ENCODE measurements around the gene SCARF2. TPM values are rescaled to one million over a fixed set of nuclear protein-coding genes. Genes with fewer than 3 reads are reported as not detected.

Gene SCARF2
- total RNA-seq, 2 donors from 2014 or later, result 49.4 to 108 TPM

DNA sequence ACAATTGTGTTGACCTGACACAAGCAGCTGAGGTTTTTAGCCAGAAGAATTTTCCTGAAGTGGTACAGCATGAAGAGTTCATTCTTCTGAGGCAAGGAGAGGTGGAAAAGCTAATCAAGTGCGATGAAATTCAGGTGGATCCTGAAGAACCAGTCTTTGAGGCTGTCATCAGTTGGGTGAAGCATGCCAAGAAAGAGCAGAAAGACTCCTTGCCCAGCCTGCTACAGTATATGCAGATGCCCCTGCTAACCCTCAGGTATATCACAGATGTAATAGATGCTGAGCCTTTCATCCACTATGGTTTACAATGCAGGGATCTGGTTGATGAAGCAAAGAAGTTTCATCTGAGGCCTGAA lies 12.9 kb upstream of the SCARF2 start:
- Histone ChIP-seq H3K4me3 (no peak overlapping the region), H3K9me3 (no peaks in the 10 kb centered on the region), H3K27me3 (replicated peaks; ENCODE audit: insufficient read depth) (no peaks in the 10 kb centered on the region), H3K4me1 (ENCODE audit: control insufficient read depth in 1 of 2, low read depth in 2 of 2) (no peaks in the 10 kb centered on the region), H3K27ac (no peak overlapping the region), H3K36me3 (peaks cover 15% of the 10 kb centered on the region)
- DNase-seq (ENCODE audit: low spot score) (no peak), ATAC-seq (ENCODE audit: insufficient number of reproducible peaks, low FRiP score, low read depth) (no peak)
- TF ChIP-seq CTCF (IDR thresholded peaks at IDR 0.05), result no peak

DNA sequence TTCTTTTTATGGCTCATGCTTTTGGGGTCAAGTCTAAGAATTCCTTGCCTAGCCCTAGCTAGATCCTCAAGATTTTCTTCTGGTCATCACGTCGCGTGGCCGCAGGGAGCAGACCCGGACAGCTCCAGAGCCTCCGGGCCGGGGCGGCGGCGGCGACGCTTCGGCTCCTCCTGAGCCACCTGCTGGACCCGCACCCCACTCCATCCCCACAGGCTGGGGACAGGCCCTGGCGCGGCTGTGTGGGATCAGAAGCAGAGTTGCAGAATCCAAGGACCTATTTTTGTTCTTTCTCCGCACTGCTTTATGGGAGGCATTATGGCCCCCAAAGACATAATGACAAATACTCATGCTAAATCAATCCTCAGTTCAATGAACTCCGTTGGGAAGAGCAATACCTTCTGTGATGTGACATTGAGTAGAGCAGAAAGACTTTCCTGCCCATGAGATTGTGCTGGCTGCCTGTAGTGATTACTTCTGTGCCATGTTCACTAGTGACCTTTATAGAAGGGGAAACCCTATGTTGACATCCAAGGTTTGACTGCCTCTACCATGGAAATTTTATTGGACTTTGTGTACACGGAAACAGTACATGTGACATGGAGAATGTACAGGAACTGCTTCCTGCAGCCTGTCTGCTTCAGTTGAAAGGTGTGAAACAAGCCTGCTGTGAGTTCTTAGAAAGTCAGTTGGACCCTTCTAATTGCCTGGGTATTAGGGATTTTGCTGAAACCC lies 12.4 kb upstream of the SCARF2 start:
- no peak for DNase-seq (ENCODE audit: low spot score)
- Histone ChIP-seq H3K9me3 (no peaks in the 10 kb centered on the region), H3K27me3 (replicated peaks; ENCODE audit: insufficient read depth) (no peaks in the 10 kb centered on the region), H3K36me3 (peaks cover 15% of the 10 kb centered on the region), H3K4me3 (no peak overlapping the region), H3K4me1 (ENCODE audit: control insufficient read depth in 1 of 2, low read depth in 2 of 2) (no peaks in the 10 kb centered on the region), H3K27ac (no peak overlapping the region)
- no peak for ATAC-seq (ENCODE audit: insufficient number of reproducible peaks, low FRiP score, low read depth)
- no peak for TF ChIP-seq CTCF (IDR thresholded peaks at IDR 0.05)

DNA sequence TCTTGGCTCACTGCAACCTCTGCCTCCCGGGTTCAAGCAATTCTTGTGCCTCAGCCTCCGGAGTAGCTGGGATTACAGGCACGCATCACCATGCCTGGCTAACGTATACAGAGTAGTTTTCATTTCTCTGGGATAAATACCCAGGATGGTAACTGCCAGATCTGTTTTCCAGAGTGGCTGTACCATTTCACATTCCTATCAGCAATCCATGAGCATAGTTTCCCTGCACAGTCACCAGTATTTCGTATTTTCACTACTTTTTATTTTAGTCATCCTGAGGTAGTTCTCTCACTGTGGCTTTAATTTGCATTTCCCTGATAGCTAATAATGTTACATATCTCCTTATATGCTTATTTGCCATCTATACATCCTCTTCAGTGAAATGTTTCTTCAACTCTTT lies 11.0 kb upstream of the SCARF2 start:
- TF ChIP-seq CTCF (IDR thresholded peaks at IDR 0.05), result no peak
- Histone ChIP-seq H3K27me3 (replicated peaks; ENCODE audit: insufficient read depth) (no peaks in the 10 kb centered on the region), H3K27ac (no peak overlapping the region), H3K36me3 (peaks cover 22% of the 10 kb centered on the region), H3K4me1 (ENCODE audit: control insufficient read depth in 1 of 2, low read depth in 2 of 2) (no peaks in the 10 kb centered on the region), H3K4me3 (no peak overlapping the region), H3K9me3 (no peaks in the 10 kb centered on the region)
- ATAC-seq (ENCODE audit: insufficient number of reproducible peaks, low FRiP score, low read depth) (no peak), DNase-seq (ENCODE audit: low spot score) (no peak)

DNA sequence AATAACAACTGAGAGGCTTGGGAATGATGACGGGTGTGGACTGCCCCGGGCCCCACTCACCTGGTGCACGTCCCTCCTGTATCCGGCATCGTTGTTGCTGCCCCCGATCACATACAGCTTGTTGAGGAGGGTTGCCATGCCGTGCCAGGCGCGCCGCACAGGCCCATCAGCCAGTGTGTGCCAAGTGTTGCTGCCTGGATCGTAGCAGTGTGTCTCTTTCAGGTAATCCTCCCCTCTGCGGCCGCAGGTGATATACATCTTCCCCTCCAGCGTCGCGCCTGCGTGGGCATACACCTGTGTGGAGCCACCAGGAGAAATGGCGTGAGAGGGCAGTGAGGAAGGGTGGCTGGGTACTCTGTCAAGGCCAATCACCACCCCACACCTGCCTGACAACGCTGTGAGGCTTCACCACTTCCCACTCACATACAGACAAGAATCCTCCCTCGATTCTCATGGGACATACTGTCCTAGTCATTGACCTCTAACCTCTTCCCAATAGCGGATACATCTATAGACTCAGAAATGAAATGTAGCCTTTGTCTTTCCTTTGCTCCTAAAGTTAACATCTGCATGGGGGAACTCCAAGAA lies 8.9 kb upstream of the SCARF2 start:
- Histone ChIP-seq H3K9me3 (no peaks in the 10 kb centered on the region), H3K27ac (no peak overlapping the region), H3K27me3 (replicated peaks; ENCODE audit: insufficient read depth) (no peaks in the 10 kb centered on the region), H3K4me1 (ENCODE audit: control insufficient read depth in 1 of 2, low read depth in 2 of 2) (no peaks in the 10 kb centered on the region), H3K36me3 (peaks cover 22% of the 10 kb centered on the region), H3K4me3 (no peak overlapping the region)
- DNase-seq (ENCODE audit: low spot score) (no peak), ATAC-seq (ENCODE audit: insufficient number of reproducible peaks, low FRiP score, low read depth) (no peak)
- no peak for TF ChIP-seq CTCF (IDR thresholded peaks at IDR 0.05)

DNA sequence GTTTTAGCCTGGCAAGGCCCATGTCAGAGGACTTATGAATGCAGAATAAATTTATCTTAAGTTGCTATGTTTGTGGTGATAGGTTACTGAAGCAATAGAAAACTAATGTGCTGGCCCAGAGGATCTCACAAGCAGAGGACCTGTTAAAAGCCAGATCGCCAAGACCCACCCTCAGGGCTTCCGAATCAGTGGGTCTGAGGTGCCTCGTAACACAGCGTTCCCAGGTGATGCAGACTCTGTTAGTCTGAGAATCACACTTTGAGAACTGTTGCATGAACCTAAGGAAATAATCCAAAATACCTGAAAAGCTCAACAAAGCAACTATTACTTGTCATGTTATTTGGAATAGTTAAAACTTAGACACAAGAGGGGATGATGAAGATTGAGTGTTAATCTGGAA lies 6.7 kb upstream of the SCARF2 start:
- Histone ChIP-seq H3K27ac (no peak overlapping the region), H3K4me3 (no peak overlapping the region), H3K36me3 (peaks cover 16% of the 10 kb centered on the region), H3K4me1 (ENCODE audit: control insufficient read depth in 1 of 2, low read depth in 2 of 2) (peaks cover 0 to 2% of the 10 kb centered on the region in 2 donors), H3K27me3 (replicated peaks; ENCODE audit: insufficient read depth) (no peaks in the 10 kb centered on the region), H3K9me3 (no peaks in the 10 kb centered on the region)
- no peak for TF ChIP-seq CTCF (IDR thresholded peaks at IDR 0.05)
- ATAC-seq (ENCODE audit: insufficient number of reproducible peaks, low FRiP score, low read depth) (no peak), DNase-seq (ENCODE audit: low spot score) (no peak)

Measured in thoracic aorta (tissue), 2 donors.